Globus pallidus (tissue), 1 donor: ENCODE data around the gene ZNF618.
"Not testable (repeated sequence)": the region's sequence is repeated elsewhere in the genome, so short reads cannot be mapped to it uniquely, and the experiment has no call there.

Experiments used
- DNase-seq: peaks from one replicate; pipeline ENCODE4 v3.0.0-alpha.2; 2015; ENCODE audit warnings: low spot score

The ZNF618 gene

DNA sequence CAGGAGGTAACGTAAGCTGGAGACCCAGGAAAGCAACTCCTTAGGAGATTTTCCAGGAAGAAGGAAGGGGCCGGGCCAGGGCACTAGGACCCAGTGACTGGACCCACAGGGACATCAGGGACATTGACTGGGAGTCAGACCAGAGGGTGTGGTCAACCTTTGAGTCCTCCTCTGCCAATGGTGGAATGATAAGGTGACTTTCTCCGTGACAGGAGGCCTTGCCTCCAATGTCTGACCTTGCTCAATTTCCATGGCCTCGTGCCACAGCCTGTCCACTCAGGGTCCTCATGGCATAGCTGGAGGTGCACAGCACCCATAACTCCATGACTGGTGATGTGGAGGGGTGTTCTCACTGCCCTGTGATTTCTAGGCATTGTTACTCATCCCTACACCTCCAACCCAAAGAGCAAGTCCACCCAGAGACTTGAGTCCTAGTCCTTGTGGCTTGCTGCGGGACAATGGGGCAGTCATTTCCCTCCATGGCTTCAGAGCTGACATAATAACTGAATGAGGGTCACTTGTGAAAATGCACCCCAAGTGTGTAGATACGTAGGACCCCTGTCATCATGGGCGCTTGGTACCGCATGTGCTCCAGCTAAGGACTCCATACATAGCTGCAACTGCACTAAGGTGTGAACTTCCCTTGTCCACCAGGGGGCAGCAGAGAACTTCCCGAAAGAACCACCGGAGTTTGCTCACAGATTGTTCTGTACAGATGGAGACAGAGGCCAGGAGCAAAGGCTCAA is 206.1 kb downstream of the ZNF618 start:
- peak; percentile 81 for DNase-seq

DNA sequence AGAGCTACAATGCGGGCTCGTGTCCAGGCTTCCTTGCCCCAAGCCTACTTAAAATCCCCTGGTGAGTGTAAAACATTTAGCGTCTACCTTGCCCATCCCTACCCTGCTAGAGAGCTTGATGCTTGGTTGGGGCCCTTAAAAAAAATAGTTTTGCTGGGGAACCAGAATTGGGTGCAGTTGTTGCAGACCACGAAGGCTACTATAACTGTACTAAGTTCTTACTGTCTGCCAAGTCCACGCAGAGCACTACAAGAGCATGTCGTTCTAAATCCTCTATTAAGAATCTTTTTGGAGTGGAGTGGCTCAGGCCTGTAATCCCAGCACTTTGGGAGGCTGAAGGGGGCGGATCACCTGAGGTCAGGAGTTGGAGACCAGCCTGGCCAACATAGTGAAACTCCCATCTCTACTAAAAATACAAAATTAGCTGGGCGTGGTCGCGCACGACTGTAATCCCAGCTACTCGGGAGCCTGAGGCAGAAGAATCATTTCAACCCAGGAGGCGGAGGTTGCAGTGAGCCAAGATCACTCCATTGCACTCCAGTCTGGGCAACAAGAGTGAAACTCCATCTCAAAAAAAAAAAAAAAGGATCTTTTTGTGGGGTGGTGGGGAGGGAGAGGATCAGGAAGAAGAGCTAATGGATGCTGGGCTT is 206.8 kb downstream of the ZNF618 start:
- DNase-seq = not testable (repeated sequence)

DNA sequence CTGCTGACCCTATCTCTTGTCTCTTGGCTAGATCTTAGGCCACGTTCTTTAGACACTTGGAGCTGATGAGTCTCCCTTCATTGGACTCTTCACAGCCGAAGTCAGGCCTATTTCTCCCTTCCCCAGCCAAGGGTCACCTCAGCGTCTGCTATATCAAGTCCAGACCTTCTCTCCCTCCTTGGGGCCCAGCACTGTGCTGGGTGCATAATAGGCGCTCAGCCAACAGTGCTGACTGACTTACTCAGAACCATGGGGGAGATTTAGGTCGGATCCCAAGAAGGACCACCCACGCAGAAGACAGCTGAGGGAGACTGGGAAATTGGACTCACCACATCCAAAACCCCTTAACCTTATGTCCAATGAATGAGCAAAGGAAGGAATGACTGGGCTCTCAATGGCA is 207.6 kb downstream of the ZNF618 start:
- no peak for DNase-seq

DNA sequence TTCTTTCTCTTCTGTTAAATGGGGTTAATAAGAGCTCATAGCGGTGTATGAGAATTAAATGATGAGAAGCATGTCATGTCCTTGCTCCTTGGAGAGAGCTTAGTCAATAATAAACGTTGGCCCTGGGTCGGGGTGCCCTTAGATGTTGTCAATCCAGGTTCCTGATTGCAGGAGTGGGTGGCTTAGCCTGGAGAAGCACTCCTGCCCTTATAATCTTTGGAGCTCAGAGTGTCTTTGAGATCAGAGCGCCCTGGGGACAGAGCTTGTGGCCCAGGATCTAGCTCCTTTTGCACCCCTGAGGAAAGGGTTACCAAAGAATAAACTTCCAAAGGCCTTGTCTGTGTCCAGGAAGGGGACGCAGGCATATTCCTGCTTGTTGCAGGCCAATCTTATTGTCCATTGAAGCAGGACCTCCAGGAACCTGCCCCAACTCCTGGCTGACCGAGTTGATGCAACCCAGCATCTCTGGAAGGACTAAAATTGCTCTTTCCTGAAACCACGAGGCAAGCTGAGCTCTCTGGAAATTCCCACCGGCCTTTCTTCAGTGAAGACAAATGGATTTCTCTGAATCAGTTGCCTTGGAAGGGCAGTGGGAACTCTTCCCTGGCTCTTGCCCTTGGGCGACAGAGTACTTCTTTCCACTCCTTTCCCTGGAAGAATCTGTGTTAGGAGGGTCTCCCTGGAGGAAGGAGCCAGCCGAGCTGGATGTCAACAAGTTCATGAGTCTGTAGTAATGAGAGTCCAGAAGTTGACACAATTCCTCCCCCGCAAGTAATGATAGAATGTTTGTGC is 208.4 kb downstream of the ZNF618 start:
- no peak for DNase-seq

DNA sequence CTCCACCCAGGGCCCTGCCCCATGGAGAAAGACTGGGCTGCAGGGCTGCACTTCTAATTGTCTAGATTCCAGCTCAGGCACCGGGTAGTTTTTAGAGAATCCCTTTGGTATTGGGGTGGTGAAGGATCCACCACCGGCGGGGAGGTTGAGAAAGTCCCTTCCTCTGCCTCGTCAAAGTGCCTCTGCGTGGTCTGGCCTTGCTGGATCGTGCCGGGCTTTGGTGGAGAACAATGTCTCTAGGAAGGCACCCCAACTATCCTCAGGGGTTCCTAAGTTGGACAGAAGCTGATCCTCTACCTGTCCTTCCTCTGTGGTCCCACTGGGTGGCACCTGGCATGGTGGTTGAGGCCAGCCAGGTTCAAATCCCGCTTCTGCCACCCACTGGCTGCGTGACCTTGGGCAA is 209.3 kb downstream of the ZNF618 start:
- DNase-seq = no peak

GRCh38 chr9:114086009-114086408 is 209.9 kb downstream of the ZNF618 start:
- no peak for DNase-seq

GRCh38 chr9:114086607-114087006 is 210.5 kb downstream of the ZNF618 start:
- no peak for DNase-seq

GRCh38 chr9:114087721-114088120 is 211.6 kb downstream of the ZNF618 start:
- no peak for DNase-seq

- DNase-seq = no peak
Observed at GRCh38 chr9:114088571-114089170, 212.6 kb downstream of the ZNF618 start.

GRCh38 chr9:114089206-114089840 is 213.2 kb downstream of the ZNF618 start:
- no peak for DNase-seq

DNA sequence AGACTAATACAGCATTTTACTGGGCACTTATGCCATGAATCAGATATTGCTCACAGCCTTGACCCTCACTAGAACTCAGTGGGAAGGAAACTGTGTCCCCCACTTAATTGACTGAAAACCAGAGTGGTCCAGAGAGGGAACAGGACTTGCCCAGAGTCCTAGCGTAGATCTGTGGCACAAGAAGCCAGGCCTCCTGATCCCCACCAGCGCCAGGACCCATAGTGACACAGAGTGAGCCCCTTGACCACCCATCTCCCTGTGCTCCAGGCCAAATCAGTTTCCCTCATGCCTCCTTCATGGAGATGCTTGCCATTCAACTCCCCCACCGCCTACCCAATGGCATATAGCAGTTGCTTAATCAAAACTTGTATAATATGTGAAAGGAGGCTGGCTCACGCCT is 214.7 kb downstream of the ZNF618 start:
- DNase-seq = no peak

GRCh38 chr9:114091711-114092110 is 215.6 kb downstream of the ZNF618 start:
- no peak for DNase-seq

DNA sequence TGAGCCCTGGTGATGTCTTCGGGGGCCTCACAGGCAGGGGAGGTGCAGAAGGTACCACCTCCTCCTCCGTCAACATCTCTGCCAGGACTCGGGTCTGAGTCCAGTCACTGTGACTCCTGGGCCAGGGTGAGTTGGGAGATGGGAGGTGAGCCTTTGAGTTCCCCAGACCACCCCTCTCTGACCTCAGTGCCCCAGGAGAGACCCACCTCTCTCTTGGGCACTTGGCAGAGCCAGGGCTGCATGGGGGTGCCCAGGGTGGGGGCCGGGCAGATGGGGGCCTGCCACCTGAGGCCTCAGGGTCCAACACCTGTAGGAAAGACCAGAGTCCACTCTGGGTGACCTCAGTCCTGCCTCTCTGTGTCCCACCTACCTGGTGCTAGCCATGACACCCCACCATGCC is 216.2 kb downstream of the ZNF618 start:
- DNase-seq = no peak

- no peak for DNase-seq
Observed at GRCh38 chr9:114093031-114093471, 216.9 kb downstream of the ZNF618 start.

DNA sequence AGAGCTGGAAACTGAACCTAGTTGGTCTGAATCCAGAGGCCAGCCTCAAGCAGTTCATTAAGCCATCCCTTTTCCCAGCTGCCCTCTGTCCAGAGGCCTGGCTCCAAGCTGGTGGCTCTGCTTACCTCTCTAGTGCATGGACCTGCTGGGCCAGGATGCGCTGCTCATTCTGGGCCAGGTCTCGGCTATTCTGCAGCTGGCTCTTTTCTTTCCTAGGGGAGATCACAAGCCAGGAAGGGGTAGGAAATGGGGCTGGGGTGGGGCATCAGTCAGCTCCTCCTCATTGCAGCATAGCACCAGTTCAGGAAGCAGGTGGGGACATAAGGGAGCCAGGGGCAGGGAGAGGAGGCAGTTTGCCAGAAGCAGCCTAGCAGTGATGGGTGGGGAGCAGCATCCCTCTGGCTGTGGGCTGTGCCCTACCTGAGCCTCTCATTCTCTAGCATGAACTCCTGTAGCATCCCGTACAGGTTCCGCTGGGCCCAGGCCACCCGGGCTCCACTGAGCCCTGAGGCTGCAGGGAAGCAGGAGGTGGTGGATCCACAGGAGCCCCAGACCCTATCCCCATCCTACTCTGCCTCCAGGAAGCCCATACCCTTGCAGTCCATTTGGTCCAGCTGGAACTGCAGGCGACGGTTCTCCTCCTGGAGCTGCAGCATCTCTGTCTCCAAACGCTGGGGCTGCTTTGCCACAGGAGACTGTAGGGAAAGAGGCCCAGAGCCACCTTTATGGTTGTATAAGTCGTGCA is 217.8 kb downstream of the ZNF618 start:
- DNase-seq = no peak

GRCh38 chr9:114094971-114095370 is 218.9 kb downstream of the ZNF618 start:
- DNase-seq = no peak

DNA sequence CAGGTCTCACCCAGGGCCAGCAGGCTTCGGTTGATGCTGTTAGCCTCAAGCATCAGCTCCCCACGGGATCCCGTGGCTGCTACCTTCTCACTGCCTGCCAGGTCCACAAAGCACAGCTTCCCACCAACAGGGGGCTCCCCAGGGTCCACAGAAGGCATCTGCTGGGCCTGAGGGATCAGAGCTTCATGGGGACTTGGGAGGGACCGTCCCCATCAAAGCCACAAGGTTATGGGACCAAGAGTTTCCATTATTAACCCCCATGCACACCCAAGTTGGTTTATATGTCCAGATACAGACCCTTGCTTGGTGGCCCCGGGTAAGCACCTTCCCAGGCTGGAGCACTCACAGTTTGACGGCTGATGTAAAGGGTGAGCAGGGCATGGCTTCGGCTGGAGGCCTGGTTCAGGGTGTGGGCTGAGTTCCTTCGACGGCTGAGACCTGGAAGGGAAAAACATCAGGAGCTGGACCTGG is 220.0 kb downstream of the ZNF618 start:
- no peak for DNase-seq

DNA sequence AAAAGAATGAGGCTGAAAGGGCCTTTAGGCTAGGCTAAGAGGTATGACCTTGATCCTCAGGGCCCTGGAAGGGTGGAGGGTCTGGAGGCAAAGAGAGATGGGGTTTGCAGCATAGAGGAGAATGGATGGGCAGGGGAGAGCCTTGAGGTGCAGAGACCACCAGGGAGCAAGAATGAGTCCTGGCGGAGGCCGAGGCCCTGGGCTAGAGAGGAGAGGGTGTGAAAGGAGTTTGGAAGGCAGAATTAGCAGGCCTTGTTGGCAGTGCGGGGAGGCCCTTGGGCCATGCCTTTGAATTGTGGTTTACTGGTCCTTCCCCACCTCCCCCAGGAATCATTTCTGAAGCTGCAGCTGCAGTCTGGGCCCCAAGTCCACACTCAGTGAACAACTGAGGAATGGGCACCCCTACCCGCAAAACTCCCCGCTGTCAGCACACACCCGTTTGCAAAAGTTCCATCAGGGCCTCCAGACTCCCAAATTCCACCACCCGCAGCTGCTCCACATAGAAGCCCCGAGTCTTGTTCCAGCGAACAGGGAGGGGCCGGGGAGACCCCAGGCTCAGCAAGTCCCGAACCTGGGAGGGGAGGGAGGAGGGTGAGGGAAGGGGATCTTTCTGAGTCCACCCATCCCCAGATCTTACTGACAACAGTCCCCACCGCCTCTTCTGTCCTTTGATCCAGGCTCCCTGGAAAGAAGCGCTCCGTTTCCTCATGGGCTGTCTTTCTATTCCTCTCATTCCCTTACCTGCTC is 220.9 kb downstream of the ZNF618 start:
- DNase-seq = no peak

GRCh38 chr9:114097613-114098020 is 221.5 kb downstream of the ZNF618 start:
- DNase-seq = no peak
